K562 (cell line): ENCODE results near the gene SNRPD2. TPM values are rescaled to one million over a fixed set of nuclear protein-coding genes. Genes with fewer than 3 reads are reported as not detected.

Experiments
- CBFA2T3 ChIP-seq: fragments of 450-650 bp; IDR thresholded peaks from 2 replicates; pipeline ENCODE4 v1.6.1; 2017
- CEBPG ChIP-seq, 3 experiments: fragments of 200-800 bp in 1 of 3; sonication (Bioruptor generic) in 1 of 3; sonication (generic) in 1 of 3; formaldehyde crosslinking in 1 of 3; IDR thresholded peaks in 2 of 3; conservative IDR thresholded peaks in 1 of 3; 2 replicates each; pipeline versions ENCODE4 v1.6.1 to v1.8.0; 2016 to 2022; ENCODE audit warnings: missing compliant biosample characterization in 2 of 3, missing genetic modification characterization in 2 of 3, mild to moderate bottlenecking in 1 of 3, missing genetic modification reagents in 1 of 3
- CHD1 ChIP-seq: fragments of 200-600 bp; sonication (generic); IDR thresholded peaks from one replicate; pipeline ENCODE4 v1.6.1; 2012; ENCODE audit warnings: mild to moderate bottlenecking, moderate library complexity, low read length, inconsistent platforms
- HES1 ChIP-seq: fragments of 450-650 bp; IDR thresholded peaks from 2 replicates; pipeline ENCODE4 v1.6.1; 2016; ENCODE audit warnings: low read depth, mild to moderate bottlenecking, moderate library complexity
- MAFF ChIP-seq: IDR thresholded peaks from 2 replicates; pipeline ENCODE4 v1.6.1; 2012; ENCODE audit warnings: low read length, improper control_type of control experiment
- NFIX ChIP-seq: fragments of 250-450 bp; sonication (Bioruptor Pico); IDR thresholded peaks from 2 replicates; pipeline ENCODE4 v1.4.0; 2020; ENCODE audit warnings: low read depth, mild to moderate bottlenecking, moderate library complexity
- RBM39 ChIP-seq: fragments of 200-400 bp; formaldehyde crosslinking; optimal IDR thresholded peaks from 2 replicates; pipeline ENCODE3; 2018; ENCODE audit warnings: low read depth, low read length
- TBL1XR1 ChIP-seq, 2 experiments: IDR thresholded peaks; 2 replicates each; pipeline ENCODE4 v1.6.1; 2012; ENCODE audit warnings: improper control_type of control experiment in 2 of 2, low read length in 2 of 2, mild to moderate bottlenecking in 1 of 2
- ZC3H4 ChIP-seq: sonication (generic); formaldehyde crosslinking; IDR thresholded peaks from 2 replicates; pipeline ENCODE4 v1.9.0; 2021; ENCODE audit warnings: missing genetic modification reagents, borderline replicate concordance
- ZNF512 ChIP-seq: IDR thresholded peaks from 2 replicates; pipeline ENCODE4 v1.6.1; 2016; ENCODE audit warnings: missing genetic modification characterization, missing compliant biosample characterization
- polyA plus RNA-seq, 8 experiments: library from polyadenylated mRNA; depleted of rRNA in 4 of 8; stranded (reverse) in 5 of 8; unstranded in 3 of 8; fragments of >200 nt; fragmentation: Nextera tagmentation in 2 of 8; fragmentation: Illumina TruSeq in 1 of 8; extraction: Ambion mirVana in 2 of 8; extraction: Trizol in 1 of 8; gene quantifications; 2 replicates each; pipeline versions ENCODE4 v1.2.1 to v1.2.3, GENCODE V29; 2011 to 2014; ENCODE audit warnings: inconsistent platforms in 1 of 8, missing spikeins in 1 of 8
- total RNA-seq, 7 experiments: library from RNA; depleted of rRNA in 6 of 7; stranded (reverse); fragments of >200 nt in 6 of 7; fragmentation: Illumina TruSeq in 2 of 7; extraction: Trizol in 2 of 7; gene quantifications; 2 replicates each; pipeline versions ENCODE4 v1.2.1 to v1.2.3, GENCODE V29; 2011 to 2021; ENCODE audit warnings: low replicate concordance in 1 of 7

SNRPD2 gene
- total and polyA plus RNA-seq, 9 of the 15 experiments (the other 6 are each of a cell fraction or from before 2014, with no cell fraction given), result 728 to 4,411 (median 1,029) TPM

DNA sequence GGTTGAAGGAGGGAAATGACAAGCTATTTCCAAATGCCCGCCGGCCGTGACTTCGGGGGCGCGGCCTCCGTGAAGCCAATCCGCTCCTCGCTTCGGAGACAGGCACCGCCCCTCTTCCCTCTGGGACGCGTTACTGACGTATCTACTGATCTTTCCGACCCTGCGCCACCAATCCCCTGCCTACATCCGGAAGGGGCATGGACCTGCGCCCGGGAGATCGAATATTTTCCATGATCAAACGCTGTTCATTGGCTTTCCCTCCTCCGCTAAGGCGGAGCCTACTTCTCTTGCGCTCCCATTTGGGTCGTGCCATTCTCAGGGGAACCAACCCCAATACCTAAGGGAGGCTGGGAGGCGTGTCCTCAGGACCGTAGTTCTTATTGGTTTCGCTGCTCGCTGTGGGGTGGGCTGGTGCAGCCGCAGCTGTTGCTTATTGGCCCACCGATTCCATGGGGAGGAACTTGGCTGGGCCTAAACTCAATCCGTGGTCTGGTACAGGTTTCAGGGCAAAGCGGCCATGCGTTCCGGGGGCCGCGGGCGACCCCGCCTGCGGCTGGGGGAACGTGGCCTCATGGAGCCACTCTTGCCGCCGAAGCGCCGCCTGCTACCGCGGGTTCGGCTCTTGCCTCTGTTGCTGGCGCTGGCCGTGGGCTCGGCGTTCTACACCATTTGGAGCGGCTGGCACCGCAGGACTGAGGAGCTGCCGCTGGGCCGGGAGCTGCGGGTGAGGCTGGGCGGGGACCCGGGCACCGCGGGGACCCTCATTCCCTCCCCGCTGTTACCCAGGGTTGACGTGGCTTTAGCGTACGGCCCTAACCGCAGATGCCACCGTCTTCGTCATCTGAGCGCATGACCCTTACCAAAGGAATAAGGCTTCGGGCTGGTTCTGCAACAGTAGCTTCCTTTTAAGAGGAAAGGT is 693 bp upstream of the SNRPD2 start, which contains the start of gene QPCTL (continued):
- TF ChIP-seq NFIX, result no peak
- TF ChIP-seq MAFF, result no peak
- TF ChIP-seq CEBPG (CRISPR knock-in tag; IDR thresholded peaks at IDR 0.05), result peak; percentile 18; the same call in 1 of the 2 replicates
- TF ChIP-seq CEBPG (tag; conservative IDR thresholded peaks at IDR 0.05 in 1 of 2, IDR thresholded peaks at IDR 0.05 in 1 of 2), result no peak
- TF ChIP-seq ZC3H4 (CRISPR knock-in tag), result no peak
- TF ChIP-seq CBFA2T3, result no peak
- peak; percentile 73 for TF ChIP-seq CHD1
- TF ChIP-seq TBL1XR1 (IDR thresholded peaks at IDR 0.05; ENCODE audit: low read length in 2 of 2), result no peak
- no peak for TF ChIP-seq RBM39
- peak; percentile 38; the same call in 1 of the 2 replicates for TF ChIP-seq HES1
- no peak for TF ChIP-seq ZNF512 (tag)
